HG03521 (cell line): ENCODE data around the gene PAPOLA.
"Not testable (repeated sequence)": the region's sequence is repeated elsewhere in the genome, so short reads cannot be mapped to it uniquely, and the experiment has no call there.

Experiments used
- ATAC-seq: cut with Tn5 transposase; IDR thresholded peaks from one replicate; pipeline ENCODE4 v1.9.1; 2021; ENCODE audit warnings: mild to moderate bottlenecking, moderate library complexity; ENCODE audit not compliant: unreplicated experiment

Gene PAPOLA

DNA sequence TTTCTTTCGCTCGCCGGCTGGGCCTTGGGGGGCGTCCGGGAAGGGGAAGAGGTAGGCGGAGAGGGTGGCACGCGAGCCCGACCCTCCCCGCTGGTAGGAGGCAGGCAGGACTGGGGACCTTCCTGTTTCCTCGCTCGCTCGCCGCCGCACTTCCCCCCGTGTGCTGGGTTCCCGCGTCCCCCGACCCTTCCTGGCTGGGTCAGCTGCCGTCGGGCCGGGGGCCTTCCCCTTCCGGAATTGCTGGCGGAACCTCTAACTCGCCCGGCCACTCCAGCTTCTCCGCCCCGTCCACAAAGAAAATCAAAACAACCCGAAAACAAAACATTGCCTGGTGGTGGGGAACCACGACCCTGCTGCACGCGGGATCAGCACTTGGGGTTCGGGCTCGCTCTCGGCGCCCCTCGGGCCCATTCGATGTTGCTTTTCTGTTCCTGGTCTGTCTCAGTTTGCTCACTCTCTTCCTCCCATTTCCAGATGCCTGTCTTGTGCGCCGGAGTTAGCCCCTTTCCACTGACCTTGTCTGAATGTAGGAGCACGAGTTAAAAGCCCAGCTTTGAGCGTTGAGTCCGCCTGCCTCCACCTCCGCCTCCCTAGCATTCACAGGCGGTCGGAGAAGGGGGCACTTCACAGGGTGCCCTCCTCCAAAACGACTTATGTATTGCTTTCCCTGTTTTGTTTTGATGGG lies 581 bp downstream of the PAPOLA start:
- ATAC-seq: peak; percentile 31

- no peak for ATAC-seq
Observed at GRCh38 chr14:96503306-96503679, 1.1 kb downstream of the PAPOLA start.

- not testable (repeated sequence) for ATAC-seq
Observed at GRCh38 chr14:96504353-96504752, 2.2 kb downstream of the PAPOLA start.

GRCh38 chr14:96507723-96508122 lies 5.5 kb downstream of the PAPOLA start:
- ATAC-seq: no peak

DNA sequence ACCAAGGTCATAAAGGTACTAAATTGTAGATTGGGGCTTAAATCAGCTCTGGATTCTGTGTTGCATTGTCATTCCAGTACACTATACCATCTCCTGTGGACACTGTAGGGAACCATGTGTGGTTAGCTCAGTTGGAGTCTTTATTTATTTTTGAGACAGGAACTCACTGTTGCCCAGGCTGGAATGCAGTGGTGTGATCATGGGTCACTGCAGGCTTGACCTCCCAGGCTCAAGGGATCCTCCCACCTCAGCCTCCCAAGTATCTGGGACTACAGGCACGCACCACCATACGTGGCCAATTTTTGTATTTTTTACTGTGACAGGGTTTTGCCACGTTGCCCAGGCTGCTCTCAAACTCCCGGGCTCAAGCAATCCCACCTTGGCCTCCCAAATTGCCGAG lies 6.7 kb downstream of the PAPOLA start:
- no peak for ATAC-seq

GRCh38 chr14:96509457-96510090 lies 7.4 kb downstream of the PAPOLA start:
- peak; percentile 44 for ATAC-seq

DNA sequence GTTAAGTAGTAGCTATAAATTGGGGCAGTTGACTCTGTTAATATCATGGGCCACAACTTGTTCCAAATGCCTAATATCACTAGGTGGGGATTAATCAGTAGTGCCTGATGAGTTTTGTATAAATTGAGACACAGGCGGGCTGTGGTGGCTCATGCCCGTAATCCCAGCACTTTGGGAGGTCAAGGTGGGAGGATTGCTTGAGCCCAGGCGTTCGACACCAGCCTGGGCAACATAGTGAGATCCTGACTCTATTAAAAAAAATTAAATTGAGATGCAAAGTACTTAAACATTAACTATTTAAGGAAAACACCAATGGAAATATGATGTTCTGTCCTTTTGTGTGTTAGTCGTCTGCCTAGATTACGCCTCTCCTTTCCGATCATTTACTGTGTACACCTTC lies 9.0 kb downstream of the PAPOLA start:
- no peak for ATAC-seq

DNA sequence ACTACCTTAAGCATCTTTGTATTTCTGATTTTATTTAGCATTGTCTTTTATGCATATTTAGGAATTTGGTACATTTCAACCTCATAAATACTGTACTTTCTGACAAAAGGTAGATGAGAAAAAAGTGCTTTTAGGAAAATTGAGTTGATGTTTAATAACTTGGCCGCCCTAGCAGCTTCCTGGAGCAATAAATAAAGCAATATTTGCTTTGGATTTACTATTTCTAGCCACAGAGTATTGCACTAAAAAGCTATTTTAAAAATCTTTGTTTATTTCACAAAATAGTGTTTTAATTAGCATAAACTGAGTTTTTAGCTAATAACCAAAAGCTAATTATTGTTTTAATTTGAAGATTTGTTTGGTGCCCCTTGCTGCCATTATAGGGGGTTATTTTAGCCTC lies 9.5 kb downstream of the PAPOLA start:
- ATAC-seq: no peak

DNA sequence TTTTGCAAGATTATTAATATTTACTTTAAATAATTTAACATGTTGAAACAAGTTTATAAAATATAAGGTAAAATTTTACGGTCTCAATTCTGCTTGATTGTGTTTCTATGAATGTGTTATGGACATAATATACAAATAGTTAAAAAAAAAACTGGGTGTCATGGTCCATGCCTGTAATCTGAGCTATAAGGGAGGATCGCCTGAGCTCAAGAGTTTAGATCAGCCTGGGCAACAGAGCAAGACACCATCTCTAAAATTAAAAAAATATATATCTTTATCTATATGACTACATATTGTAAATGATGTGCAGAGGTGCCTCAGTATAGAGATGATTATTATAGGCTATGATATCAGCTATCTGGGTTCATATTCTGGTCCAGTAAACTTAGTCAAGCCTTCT lies 9.9 kb downstream of the PAPOLA start:
- ATAC-seq: no peak

GRCh38 chr14:96512602-96513397 lies 10.6 kb downstream of the PAPOLA start:
- no peak for ATAC-seq

GRCh38 chr14:96514694-96515093 lies 12.5 kb downstream of the PAPOLA start:
- ATAC-seq: no peak

GRCh38 chr14:96515731-96516130 lies 13.5 kb downstream of the PAPOLA start:
- no peak for ATAC-seq

- no peak for ATAC-seq
Observed at GRCh38 chr14:96516351-96516750, 14.2 kb downstream of the PAPOLA start.

- no peak for ATAC-seq
Observed at GRCh38 chr14:96519970-96520369, 17.8 kb downstream of the PAPOLA start.

DNA sequence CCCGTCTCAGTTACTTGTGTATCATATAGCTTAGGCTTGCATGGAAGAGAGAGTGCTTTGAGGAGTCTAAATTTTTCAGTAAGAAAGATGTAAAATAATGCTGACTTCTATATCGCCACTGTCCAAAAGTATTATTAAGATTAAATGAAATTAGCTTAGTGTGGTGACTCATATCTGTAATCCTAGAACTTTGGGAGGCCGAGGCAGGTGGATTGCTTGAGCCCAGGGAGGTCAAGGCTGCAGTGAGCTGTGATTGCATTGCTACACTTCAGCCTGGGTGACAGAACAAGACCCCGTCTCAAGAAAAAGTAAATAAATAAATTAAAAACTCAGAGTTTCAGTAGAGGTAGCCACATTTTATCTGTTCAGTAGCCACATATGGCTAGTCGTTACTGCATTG lies 23.3 kb downstream of the PAPOLA start:
- no peak for ATAC-seq

GRCh38 chr14:96532632-96533031 lies 30.4 kb downstream of the PAPOLA start:
- no peak for ATAC-seq

DNA sequence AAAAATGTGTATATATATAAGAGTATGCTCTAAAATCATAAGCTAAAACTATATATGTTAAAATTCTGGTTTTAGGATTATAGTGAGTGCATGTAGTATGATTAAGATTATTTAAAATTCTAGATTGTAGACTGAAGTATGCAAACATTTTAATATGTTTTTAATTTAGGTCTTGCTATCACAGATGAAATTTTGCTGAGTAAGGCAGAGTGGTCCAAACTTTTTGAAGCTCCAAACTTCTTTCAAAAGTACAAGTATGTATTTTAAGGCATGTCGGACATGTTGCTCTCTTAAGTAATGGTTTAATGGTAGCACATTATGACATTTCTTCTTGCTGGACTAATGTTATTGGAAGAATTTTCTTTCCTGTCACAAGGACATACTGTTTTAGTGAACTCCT lies 34.6 kb downstream of the PAPOLA start:
- no peak for ATAC-seq

DNA sequence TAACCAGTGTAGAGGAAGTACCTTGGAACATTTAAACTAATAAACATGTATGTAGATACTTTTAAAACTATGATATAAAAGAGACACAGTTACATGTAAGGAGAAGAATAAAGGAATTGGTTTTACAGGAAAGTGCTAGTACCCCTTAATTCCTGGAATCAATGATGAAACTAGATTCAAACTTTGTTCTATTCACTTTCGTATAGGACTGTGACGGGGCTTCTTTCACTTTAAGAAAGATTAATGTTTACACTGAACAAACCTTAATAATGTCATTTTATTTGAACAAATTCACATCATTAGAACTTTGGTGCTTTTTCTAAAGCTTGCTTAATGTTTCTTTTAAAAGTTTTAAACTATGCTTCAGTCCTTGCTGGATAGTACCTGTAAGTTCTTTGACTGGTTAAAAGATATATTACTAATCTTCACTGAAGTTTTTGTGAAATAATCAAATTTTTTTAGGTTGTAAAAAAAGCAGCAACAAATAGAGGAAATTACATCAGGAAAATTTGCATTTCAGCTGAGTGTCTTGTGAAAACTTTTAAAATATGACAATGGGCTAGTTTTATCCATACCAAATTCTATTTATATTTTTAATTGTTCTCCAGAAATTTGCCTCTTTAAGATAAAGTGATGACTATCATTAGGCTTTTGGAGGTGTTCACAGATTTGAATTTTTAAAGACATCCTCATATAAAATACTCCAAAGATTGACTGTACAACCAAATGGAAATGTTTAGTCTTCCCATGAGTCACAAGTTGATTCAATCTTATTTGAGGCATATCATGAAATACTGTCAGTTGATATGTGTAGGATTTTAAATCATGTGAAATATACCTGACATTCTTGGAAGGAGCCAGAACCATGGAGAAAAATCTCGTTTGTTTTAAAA lies 36.2 kb downstream of the PAPOLA start:
- ATAC-seq: no peak

DNA sequence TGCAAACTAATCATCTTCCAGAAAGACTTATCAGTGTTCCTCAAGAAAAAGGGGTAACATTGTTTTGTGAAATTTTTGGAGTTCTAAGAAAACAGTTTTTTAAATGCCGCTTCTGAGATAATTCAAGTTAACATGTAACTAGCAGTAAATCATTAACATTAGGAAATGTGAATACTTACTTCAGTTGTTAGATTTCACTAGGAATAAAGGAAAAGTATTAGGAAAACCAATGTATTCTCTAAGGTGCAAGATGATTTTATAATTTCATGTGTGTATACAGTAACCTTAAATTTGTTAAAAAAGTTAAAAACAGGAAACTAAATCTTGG lies 36.8 kb downstream of the PAPOLA start:
- no peak for ATAC-seq

DNA sequence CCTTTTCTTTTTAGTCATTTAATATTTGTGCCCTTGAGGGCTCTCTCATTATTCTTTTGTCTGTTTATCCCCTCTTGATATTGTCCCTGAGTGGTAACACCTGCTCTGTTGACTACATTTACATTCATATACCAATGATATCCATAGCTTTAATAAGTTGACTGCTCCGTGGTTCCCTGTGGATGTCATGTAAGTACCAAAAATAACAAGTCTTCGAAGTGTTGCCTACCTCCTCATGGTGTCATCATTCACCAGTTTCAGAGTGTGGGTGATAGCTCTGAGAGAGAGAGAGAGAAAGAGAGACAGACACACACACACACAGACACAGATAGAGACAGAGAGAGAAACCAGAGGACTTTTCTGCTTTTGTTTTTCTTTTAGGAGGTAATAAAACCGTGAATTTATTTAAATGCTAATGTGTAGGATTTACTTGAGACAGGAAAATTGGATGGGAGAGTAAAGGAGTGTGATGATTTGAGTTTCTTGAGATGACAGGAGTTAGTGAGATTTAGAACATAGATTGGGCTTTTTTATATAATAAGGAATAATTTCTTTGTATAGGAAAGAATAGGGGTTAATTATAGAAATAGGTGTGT lies 52.2 kb downstream of the PAPOLA start:
- no peak for ATAC-seq

- ATAC-seq: no peak
Observed at GRCh38 chr14:96559571-96559970, 57.4 kb downstream of the PAPOLA start.
